Central memory CD8-positive, alpha-beta T cell (primary cell): Measurements from ENCODE around the gene ELL2.
A peak's percentile ranks its signal among the peaks of the same experiment; 100 is the strongest.
"Not testable (repeated sequence)": the region's sequence is repeated elsewhere in the genome, so short reads cannot be mapped to it uniquely, and the experiment has no call there.

Experiments used
- ATAC-seq: fragments of 150-1000 bp; cut with Tn5 transposase; replicated peaks from 2 replicates; pipeline ENCODE4 v1.10.0; 2022; ENCODE audit warnings: mild to moderate bottlenecking, moderate FRiP score, moderate number of reproducible peaks; ENCODE audit not compliant: poor library complexity, severe bottlenecking; ENCODE audit errors: extremely low read depth
- DNase-seq, 2 donors: peaks; one replicate each; pipeline ENCODE4 v3.0.0; 2021; ENCODE audit warnings: low spot score in 2 of 2
- H3K27ac Mint-ChIP-seq: one replicate; pipeline ENCODE4 v1.8.0; 2022; ENCODE audit warnings: low read depth, mild to moderate bottlenecking, moderate library complexity, mixed read lengths
- H3K27me3 Mint-ChIP-seq: one replicate; pipeline ENCODE4 v1.8.0; 2022; ENCODE audit warnings: mixed read lengths
- H3K36me3 Mint-ChIP-seq: one replicate; pipeline ENCODE4 v1.8.0; 2022; ENCODE audit warnings: mild to moderate bottlenecking, moderate library complexity, mixed read lengths; ENCODE audit not compliant: insufficient read depth
- H3K4me1 Mint-ChIP-seq: one replicate; pipeline ENCODE4 v1.8.0; 2022; ENCODE audit warnings: mixed read lengths
- H3K4me3 Mint-ChIP-seq: one replicate; pipeline ENCODE4 v1.8.0; 2022; ENCODE audit warnings: mild to moderate bottlenecking, moderate library complexity, mixed read lengths
- H3K9me3 Mint-ChIP-seq: one replicate; pipeline ENCODE4 v1.8.0; 2022; ENCODE audit warnings: mixed read lengths

The ELL2 gene

GRCh38 chr5:95930141-95930930 is 31.3 kb downstream of the ELL2 start:
- H3K27ac Mint-ChIP-seq: no peak overlapping the region
- peaks cover 7% of the 10 kb centered on the region for H3K36me3 Mint-ChIP-seq
- DNase-seq (no peak), ATAC-seq (no peak)
- peaks cover 15% of the 10 kb centered on the region for H3K4me1 Mint-ChIP-seq
- no peaks in the 10 kb centered on the region for H3K27me3 Mint-ChIP-seq
- H3K4me3 Mint-ChIP-seq: no peak overlapping the region
- no peaks in the 10 kb centered on the region for H3K9me3 Mint-ChIP-seq

GRCh38 chr5:95928724-95929253 is 32.9 kb downstream of the ELL2 start:
- Mint-ChIP-seq H3K9me3 (no peaks in the 10 kb centered on the region), H3K4me3 (no peak overlapping the region), H3K4me1 (peaks cover 13% of the 10 kb centered on the region), H3K36me3 (peaks cover 7% of the 10 kb centered on the region), H3K27me3 (no peaks in the 10 kb centered on the region), H3K27ac (peak overlapping the region; percentile 2)
- no peak for DNase-seq
- no peak for ATAC-seq

GRCh38 chr5:95927927-95928723 is 33.5 kb downstream of the ELL2 start:
- Mint-ChIP-seq H3K9me3 (no peaks in the 10 kb centered on the region), H3K27me3 (no peaks in the 10 kb centered on the region), H3K4me3 (no peak overlapping the region), H3K27ac (no peak overlapping the region), H3K36me3 (peaks cover 7% of the 10 kb centered on the region), H3K4me1 (peaks cover 16% of the 10 kb centered on the region)
- DNase-seq: no peak
- peak; percentile 36 for ATAC-seq

DNA sequence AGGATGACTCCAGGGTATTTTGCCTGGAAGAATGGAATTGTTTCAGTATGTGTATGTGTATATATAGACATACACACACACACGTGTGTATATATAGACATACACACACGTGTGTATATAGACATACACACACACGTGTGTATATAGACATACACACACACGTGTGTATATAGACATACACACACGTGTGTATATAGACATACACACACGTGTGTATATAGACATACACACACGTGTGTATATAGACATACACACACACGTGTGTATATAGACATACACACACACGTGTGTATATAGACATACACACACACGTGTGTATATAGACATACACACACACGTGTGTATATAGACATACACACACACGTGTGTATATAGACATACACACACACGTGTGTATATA is 34.4 kb downstream of the ELL2 start:
- H3K36me3 Mint-ChIP-seq, H3K27ac Mint-ChIP-seq, H3K27me3 Mint-ChIP-seq, H3K9me3 Mint-ChIP-seq, ATAC-seq, DNase-seq, H3K4me3 Mint-ChIP-seq: not testable (repeated sequence)
- peaks cover 16% of the 10 kb centered on the region for H3K4me1 Mint-ChIP-seq

- ATAC-seq: no peak
- no peak overlapping the region for H3K27ac Mint-ChIP-seq
- no peaks in the 10 kb centered on the region for H3K27me3 Mint-ChIP-seq
- H3K4me3 Mint-ChIP-seq: no peak overlapping the region
- H3K9me3 Mint-ChIP-seq: no peaks in the 10 kb centered on the region
- peaks cover 11% of the 10 kb centered on the region for H3K36me3 Mint-ChIP-seq
- no peak for DNase-seq
- peaks cover 16% of the 10 kb centered on the region for H3K4me1 Mint-ChIP-seq
These were observed 35.7 kb downstream of the ELL2 start for GRCh38 chr5:95925939-95926338.

DNA sequence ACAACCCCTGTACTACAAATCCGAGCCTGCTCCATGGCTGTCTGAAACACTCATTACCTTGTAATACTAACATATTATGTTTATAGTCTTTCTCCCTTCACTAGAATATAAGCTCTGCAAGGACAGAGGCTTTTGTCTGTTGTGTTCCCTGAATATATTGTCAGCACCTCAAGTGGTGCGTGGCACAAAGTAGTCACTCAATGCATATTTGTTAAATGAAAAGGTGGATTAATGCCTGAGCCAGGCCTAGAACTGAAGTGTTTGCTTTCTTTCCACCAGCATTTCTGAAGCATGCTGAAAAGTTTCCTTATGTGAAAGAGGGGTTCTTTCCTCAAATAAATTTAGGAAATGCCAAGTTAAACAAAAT is 36.3 kb downstream of the ELL2 start:
- DNase-seq: no peak
- Mint-ChIP-seq H3K27me3 (no peaks in the 10 kb centered on the region), H3K36me3 (peaks cover 11% of the 10 kb centered on the region), H3K4me3 (no peak overlapping the region), H3K27ac (no peak overlapping the region), H3K4me1 (peaks cover 16% of the 10 kb centered on the region), H3K9me3 (no peaks in the 10 kb centered on the region)
- ATAC-seq: no peak

GRCh38 chr5:95924720-95925377 is 36.8 kb downstream of the ELL2 start:
- Mint-ChIP-seq H3K9me3 (no peaks in the 10 kb centered on the region), H3K27ac (no peak overlapping the region), H3K36me3 (peaks cover 13% of the 10 kb centered on the region), H3K4me1 (peaks cover 16% of the 10 kb centered on the region), H3K27me3 (no peaks in the 10 kb centered on the region), H3K4me3 (no peak overlapping the region)
- ATAC-seq: no peak
- no peak for DNase-seq

DNA sequence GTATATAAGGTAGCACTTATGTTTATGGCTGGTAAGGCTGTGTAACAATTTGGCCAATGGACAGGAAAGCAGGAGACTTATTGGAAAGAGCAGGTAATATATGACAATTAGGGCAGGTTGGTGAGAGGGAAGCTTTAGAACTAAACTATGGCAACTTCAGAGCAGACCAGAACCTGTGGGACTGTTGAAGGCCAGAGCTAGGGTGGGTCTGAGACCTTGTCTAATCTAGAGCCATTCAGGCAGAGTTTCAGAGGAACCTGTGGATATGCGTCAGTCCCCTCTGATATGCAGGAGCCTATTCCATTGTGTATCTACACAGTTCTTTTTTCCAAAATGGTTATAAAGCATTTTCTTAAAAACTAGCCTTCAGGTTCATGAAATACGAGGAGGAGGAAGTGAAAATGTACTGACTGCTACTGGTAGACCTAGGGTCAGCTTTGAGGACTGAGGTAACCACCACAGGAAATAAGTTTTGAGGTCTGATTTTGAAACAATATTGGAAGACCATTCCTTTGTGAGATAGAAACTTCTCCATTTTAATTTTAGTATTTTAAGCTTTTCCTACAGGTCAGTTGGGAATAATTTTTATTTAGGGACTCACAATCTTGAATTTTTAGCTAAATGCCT is 37.6 kb downstream of the ELL2 start:
- no peak overlapping the region for H3K27ac Mint-ChIP-seq
- no peaks in the 10 kb centered on the region for H3K27me3 Mint-ChIP-seq
- H3K4me1 Mint-ChIP-seq: peaks cover 16% of the 10 kb centered on the region
- ATAC-seq (no peak), DNase-seq (no peak)
- no peak overlapping the region for H3K4me3 Mint-ChIP-seq
- H3K9me3 Mint-ChIP-seq: no peaks in the 10 kb centered on the region
- H3K36me3 Mint-ChIP-seq: peaks cover 13% of the 10 kb centered on the region

GRCh38 chr5:95922798-95923197 is 38.9 kb downstream of the ELL2 start:
- DNase-seq: no peak
- H3K36me3 Mint-ChIP-seq: peaks cover 9% of the 10 kb centered on the region
- H3K27ac Mint-ChIP-seq: no peak overlapping the region
- no peak overlapping the region for H3K4me3 Mint-ChIP-seq
- no peaks in the 10 kb centered on the region for H3K9me3 Mint-ChIP-seq
- peaks cover 8% of the 10 kb centered on the region for H3K4me1 Mint-ChIP-seq
- ATAC-seq: no peak
- no peaks in the 10 kb centered on the region for H3K27me3 Mint-ChIP-seq

- H3K27ac Mint-ChIP-seq: peak overlapping the region; percentile 69
- no peaks in the 10 kb centered on the region for H3K27me3 Mint-ChIP-seq
- H3K4me1 Mint-ChIP-seq: peaks cover 15% of the 10 kb centered on the region
These were observed 40.1 kb downstream of the ELL2 start for GRCh38 chr5:95921501-95921900.

DNA sequence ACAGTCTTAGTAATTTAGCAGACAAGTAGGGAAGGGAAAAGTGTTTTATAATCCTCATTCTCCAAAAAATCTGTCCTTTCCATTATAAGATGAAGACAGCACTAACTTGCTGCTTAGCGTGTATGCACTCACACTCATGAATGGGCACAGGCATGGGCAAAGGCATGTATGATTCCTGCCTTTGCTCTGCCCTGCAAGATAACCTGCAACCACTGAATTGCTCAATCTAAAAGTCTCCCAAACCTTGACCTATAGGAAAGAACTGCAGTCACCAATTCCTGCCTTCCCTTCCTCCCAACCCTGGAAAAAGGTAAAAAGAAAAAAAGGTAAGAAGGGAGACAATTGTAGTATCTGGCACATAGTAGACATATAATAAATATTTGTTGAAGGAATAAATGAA is 40.8 kb downstream of the ELL2 start:
- no peaks in the 10 kb centered on the region for H3K27me3 Mint-ChIP-seq
- H3K4me1 Mint-ChIP-seq: peaks cover 22% of the 10 kb centered on the region
- H3K27ac Mint-ChIP-seq: peak overlapping the region; percentile 53
- DNase-seq: no peak
- no peaks in the 10 kb centered on the region for H3K9me3 Mint-ChIP-seq
- ATAC-seq: no peak
- H3K4me3 Mint-ChIP-seq: no peak overlapping the region
- H3K36me3 Mint-ChIP-seq: peaks cover 8% of the 10 kb centered on the region

More at GRCh38 chr5:95921501-95921900, 40.1 kb downstream of the ELL2 start:
- DNase-seq (no peak), ATAC-seq (no peak)
- Mint-ChIP-seq H3K4me3 (no peak overlapping the region), H3K9me3 (no peaks in the 10 kb centered on the region), H3K36me3 (peaks cover 10% of the 10 kb centered on the region)

DNA sequence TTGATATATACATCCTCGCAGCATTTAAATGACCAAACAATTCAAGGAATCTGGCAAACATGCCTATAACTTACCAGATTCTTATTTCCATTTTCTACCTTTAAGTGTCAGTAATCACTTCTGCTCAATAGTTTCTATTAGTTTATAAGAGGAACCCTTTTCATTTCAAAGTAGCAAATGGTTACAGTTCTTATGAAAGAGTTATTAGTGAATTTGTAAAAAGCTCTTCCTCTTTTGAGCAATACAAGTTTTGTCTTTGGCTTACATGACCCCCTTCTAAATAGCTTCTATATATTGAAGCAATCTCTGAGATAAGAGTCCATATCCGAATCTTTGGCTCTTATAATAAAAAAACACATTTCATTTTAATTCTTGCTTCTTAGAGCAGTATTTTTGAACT is 42.0 kb downstream of the ELL2 start:
- Mint-ChIP-seq H3K27ac (no peak overlapping the region), H3K9me3 (no peaks in the 10 kb centered on the region), H3K27me3 (no peaks in the 10 kb centered on the region), H3K4me3 (no peak overlapping the region), H3K4me1 (peaks cover 28% of the 10 kb centered on the region), H3K36me3 (peaks cover 12% of the 10 kb centered on the region)
- no peak for DNase-seq
- no peak for ATAC-seq
